SK-N-SH (cell line): Measurements from ENCODE around the gene SNIP1. TPM values are rescaled to one million over a fixed set of nuclear protein-coding genes. Genes with fewer than 3 reads are reported as not detected.

ENCODE experiments used
- CTCF ChIA-PET: fragments of 300-600, 350-600 bp; formaldehyde crosslinking; extraction: SDS; loops from one replicate; lab custom pipeline; 2021; lab: Yijun Ruan, JAX
- POLR2A ChIA-PET: fragments of 350-600 bp; sonication (Branson Sonifier 250); formaldehyde crosslinking; extraction: SDS; loops from one replicate; lab custom pipeline; 2020; ENCODE audit warnings: antibody characterized with exemption, inconsistent platforms; lab: Yijun Ruan, JAX
- DNase-seq: peaks from one replicate; pipeline ENCODE4 v3.0.0; 2012
- H2AFZ ChIP-seq: fragments of 200-600 bp; sonication (generic); 2 replicates; pipeline ENCODE4 v1.8.1; 2016; ENCODE audit warnings: antibody characterized with exemption, mild to moderate bottlenecking, low read depth
- H3F3A ChIP-seq: fragments of 200-600 bp; sonication (generic); replicated peaks from 2 replicates; pipeline ENCODE3; 2016; ENCODE audit warnings: antibody characterized with exemption, mild to moderate bottlenecking; ENCODE audit not compliant: insufficient read depth
- H3K27ac ChIP-seq, 2 experiments: fragments of 200-500 bp in 1 of 2; fragments of 200-600 bp in 1 of 2; sonication (Bioruptor generic) in 1 of 2; sonication (generic), shearing (Covaris generic) in 1 of 2; 2 replicates each; pipeline versions ENCODE4 v1.5.1 to v1.6.1; 2014 to 2016; ENCODE audit warnings: low read depth in 2 of 2, inconsistent platforms in 1 of 2, low read length in 1 of 2, mild to moderate bottlenecking in 1 of 2, mixed read lengths in 1 of 2
- H3K27me3 ChIP-seq: fragments of 200-600 bp; sonication (generic), shearing (Covaris generic); 2 replicates; pipeline ENCODE4 v1.6.1; 2016; ENCODE audit warnings: mixed run types; ENCODE audit not compliant: insufficient read depth
- H3K36me3 ChIP-seq, 2 experiments: fragments of 200-500 bp in 1 of 2; fragments of 200-600 bp in 1 of 2; sonication (Bioruptor generic) in 1 of 2; sonication (generic) in 1 of 2; replicated peaks in 1 of 2; 2 replicates each; pipeline versions ENCODE3 to v1.5.1; 2014 to 2016; ENCODE audit warnings: low read length in 1 of 2, mild to moderate bottlenecking in 1 of 2; ENCODE audit not compliant: insufficient read depth in 2 of 2, control insufficient read depth in 1 of 2
- H3K4me1 ChIP-seq, 2 experiments: fragments of 200-500 bp in 1 of 2; fragments of 200-600 bp in 1 of 2; sonication (Bioruptor generic) in 1 of 2; sonication (generic), shearing (Covaris generic) in 1 of 2; 2 replicates each; pipeline versions ENCODE4 v1.5.1 to v1.6.1; 2014 to 2016; ENCODE audit warnings: low read depth in 1 of 2, low read length in 1 of 2, mixed run types in 1 of 2; ENCODE audit not compliant: insufficient read depth in 2 of 2, control insufficient read depth in 1 of 2
- H3K4me2 ChIP-seq: fragments of 200-600 bp; sonication (generic), shearing (Covaris generic); 2 replicates; pipeline ENCODE4 v1.6.1; 2017; ENCODE audit warnings: mixed run types
- H3K4me3 ChIP-seq, 2 experiments: fragments of 200-500 bp in 1 of 2; fragments of 200-600 bp in 1 of 2; sonication (Bioruptor generic) in 1 of 2; sonication (generic), shearing (Covaris generic) in 1 of 2; 2 replicates each; pipeline versions ENCODE4 v1.5.1 to v1.8.1; 2014 to 2016; ENCODE audit warnings: low read depth in 2 of 2, inconsistent platforms in 1 of 2, low read length in 1 of 2, mild to moderate bottlenecking in 1 of 2, mixed read lengths in 1 of 2, moderate library complexity in 1 of 2
- H3K79me2 ChIP-seq: fragments of 200-600 bp; sonication (generic); 2 replicates; pipeline ENCODE4 v1.8.1; 2017; ENCODE audit warnings: mild to moderate bottlenecking; ENCODE audit not compliant: insufficient read depth
- H3K9ac ChIP-seq: fragments of 200-600 bp; sonication (generic); 2 replicates; pipeline ENCODE4 v1.6.1; 2017; ENCODE audit warnings: mixed run types
- H3K9me2 ChIP-seq: fragments of 200-600 bp; sonication (generic); 2 replicates; pipeline ENCODE4 v1.6.1; 2017; ENCODE audit warnings: mixed run types
- H3K9me3 ChIP-seq: fragments of 200-600 bp; sonication (generic); 2 replicates; pipeline ENCODE4 v1.6.1; 2017; ENCODE audit warnings: mixed run types, mild to moderate bottlenecking, moderate library complexity
- H4K20me1 ChIP-seq: fragments of 200-600 bp; sonication (generic); 2 replicates; pipeline ENCODE4 v1.6.1; 2017; ENCODE audit warnings: mild to moderate bottlenecking, mixed run types; ENCODE audit not compliant: insufficient read depth
- CHD2 ChIP-seq: fragments of 150-350 bp; IDR thresholded peaks from 2 replicates; pipeline ENCODE4 v1.6.1; 2018; ENCODE audit warnings: low read length; ENCODE audit not compliant: partially characterized antibody
- FOXM1 ChIP-seq: IDR thresholded peaks from 2 replicates; pipeline ENCODE4 v1.4.0; 2012; ENCODE audit warnings: low read depth, mild to moderate bottlenecking
- GATA2 ChIP-seq: sonication (generic); formaldehyde crosslinking; IDR thresholded peaks from 2 replicates; pipeline ENCODE4 v1.5.0; 2020; ENCODE audit warnings: mild to moderate bottlenecking, missing genetic modification reagents
- MXI1 ChIP-seq: IDR thresholded peaks from 2 replicates; pipeline ENCODE4 v1.6.1; 2012; ENCODE audit warnings: mild to moderate bottlenecking, low read depth, low read length, improper control_type of control experiment
- NFIC ChIP-seq: IDR thresholded peaks from 2 replicates; pipeline ENCODE4 v1.4.0; 2012; ENCODE audit warnings: borderline replicate concordance
- POLR2AphosphoS5 ChIP-seq: IDR thresholded peaks from 2 replicates; pipeline ENCODE4 v1.6.1; 2012; ENCODE audit warnings: low read depth, low read length
- RCOR1 ChIP-seq: fragments of 150-350 bp; IDR thresholded peaks from 2 replicates; pipeline ENCODE4 v1.6.1; 2017; ENCODE audit warnings: antibody characterized with exemption, low read length
- RXRA ChIP-seq: IDR thresholded peaks from 2 replicates; pipeline ENCODE4 v1.4.0; 2012; ENCODE audit warnings: low read depth, mild to moderate bottlenecking, borderline replicate concordance
- SIN3A ChIP-seq: IDR thresholded peaks from 2 replicates; pipeline ENCODE4 v1.6.1; 2012; ENCODE audit warnings: low read depth, mild to moderate bottlenecking, low read length, moderate library complexity, borderline replicate concordance
- YY1 ChIP-seq: IDR thresholded peaks from 2 replicates; pipeline ENCODE4 v1.4.0; 2012; ENCODE audit warnings: low read depth, mild to moderate bottlenecking
- WGBS: methylation state at CpG from one replicate; pipeline ENCODE4 v1.1.6; 2017; ENCODE audit warnings: low lambda C conversion rate; 5-methylcytosine and 5-hydroxymethylcytosine counted together
- polyA plus RNA-seq, 3 experiments: library from polyadenylated mRNA; depleted of rRNA; stranded (reverse); fragments of >200 nt; gene quantifications; 2 replicates each; pipeline ENCODE4 v1.2.3, GENCODE V29; 2012
- TF ChIP-seq, protein P1 (sequence below): fragments of 200-600 bp; sonication (generic); IDR thresholded peaks from 2 replicates; pipeline ENCODE4 v1.6.1; 2017; ENCODE audit warnings: antibody characterized with exemption, mild to moderate bottlenecking, moderate library complexity
- TF ChIP-seq, protein P2 (sequence below): IDR thresholded peaks from 2 replicates; pipeline ENCODE4 v1.4.0; 2012; ENCODE audit warnings: low read depth, borderline replicate concordance
- TF ChIP-seq, protein P3 (sequence below): IDR thresholded peaks from 2 replicates; pipeline ENCODE4 v1.6.1; 2012; ENCODE audit warnings: mild to moderate bottlenecking, low read depth, low read length, moderate library complexity
- TF ChIP-seq, protein P4 (sequence below): IDR thresholded peaks from 2 replicates; pipeline ENCODE4 v1.4.0; 2012; ENCODE audit warnings: low read depth

Gene SNIP1
- polyA plus RNA-seq, 1 of the 3 experiments (the other 2 are of a cell fraction): 10.2 TPM

DNA sequence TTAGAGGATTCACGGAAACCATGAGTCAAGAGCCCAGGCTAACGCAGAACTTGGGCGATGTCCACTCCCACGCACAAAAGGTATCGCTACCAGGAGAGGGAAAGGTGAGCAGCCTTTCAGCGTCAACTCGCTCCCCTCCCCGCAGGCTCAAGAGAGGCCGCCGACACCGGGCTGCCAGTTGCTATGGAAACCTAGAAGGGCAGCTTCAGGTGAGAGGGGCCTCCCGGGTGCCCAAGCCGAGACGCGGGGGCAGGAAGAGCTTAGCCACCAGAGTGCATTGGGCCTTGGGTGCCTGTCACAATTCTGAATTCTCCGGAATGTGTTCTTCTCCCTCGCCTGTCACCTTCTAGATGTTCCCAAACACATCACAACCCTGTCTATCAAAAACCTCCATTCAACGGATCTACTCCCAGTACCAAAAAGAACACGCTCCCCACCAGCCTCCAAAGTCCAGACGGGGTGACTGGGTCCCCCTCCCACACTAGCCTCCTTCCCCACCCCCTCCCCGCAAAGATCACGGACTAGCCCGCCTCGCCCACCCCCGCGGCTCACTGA is 40.2 kb downstream of the SNIP1 start:
- peak; percentile 44 for DNase-seq
- H4K20me1 ChIP-seq: peaks cover 7% of the 10 kb centered on the region; the same call in 1 of the 2 replicates
- peak overlapping the region; percentile 90 for H3K4me2 ChIP-seq
- H3K4me3 ChIP-seq: peak overlapping the region; percentile 83 to 96
- H3K27ac ChIP-seq: peak overlapping the region in 1 of 2 experiments; percentile 94; a peak in 2 of 4 replicates
- H2AFZ ChIP-seq: no peak overlapping the region
- POLR2A ChIA-PET: interaction anchor here (1.0 to 1.4 kb wide), 5 partner anchors 15 to 42 kb away, joined by 3 to 5 read pairs (median 4); no protein-coding TSS in a partner anchor
- no peaks in the 10 kb centered on the region for H3K9me3 ChIP-seq
- H3F3A ChIP-seq: peaks cover 6% of the 10 kb centered on the region
- peak overlapping the region; percentile 95 for H3K9ac ChIP-seq
- H3K4me1 ChIP-seq: peaks cover 0 to 15% of the 10 kb centered on the region in 2 experiments; a peak in 1 of 4 replicates
- H3K9me2 ChIP-seq: no peaks in the 10 kb centered on the region
- H3K27me3 ChIP-seq: no peaks in the 10 kb centered on the region
- peaks cover 47% of the 10 kb centered on the region for H3K79me2 ChIP-seq
- H3K36me3 ChIP-seq: peaks cover 16 to 20% of the 10 kb centered on the region in 2 experiments
- TF ChIP-seq SIN3A (peak; percentile 48; the same call in 1 of the 2 replicates), YY1 (no peak)
- WGBS: 6% methylated on average over 24 of the region's 26 CpGs
- CTCF ChIA-PET: interaction anchor here (0.6 to 4.8 kb wide), 28 partner anchors 8 to 1114 kb away, joined by 3 to 38 read pairs (median 4); partner anchors contain the start of genes RSPO1 and ZC3H12A

DNA sequence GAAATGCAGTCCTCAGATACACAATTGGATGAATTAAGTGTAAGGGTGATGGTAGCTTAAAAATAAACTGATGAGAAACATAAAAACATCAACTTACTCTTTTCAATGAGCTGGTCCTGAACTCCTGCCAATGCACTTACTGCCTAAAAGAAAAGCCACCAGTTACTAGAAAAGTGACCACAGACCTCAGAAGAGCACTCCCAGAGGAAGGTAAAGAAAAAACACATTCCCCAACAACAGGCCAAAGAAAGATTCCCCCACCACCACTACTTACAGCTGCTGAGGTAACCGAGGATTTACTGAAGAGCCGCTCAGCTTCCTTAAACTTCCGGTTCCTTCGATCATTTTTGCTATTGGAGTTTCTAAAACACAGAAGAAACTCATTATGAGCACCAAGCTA is 44.9 kb downstream of the SNIP1 start:
- 88% methylated on average over 4 of the region's 4 CpGs for WGBS
- ChIA-PET CTCF (interaction anchor here (1.0 to 3.9 kb wide), 9 partner anchors 8 to 55 kb away, joined by 3 to 24 read pairs (median 4); no protein-coding TSS in a partner anchor), POLR2A (no interaction called here)
- peaks cover 7% of the 10 kb centered on the region; the same call in 1 of the 2 replicates for H4K20me1 ChIP-seq
- no peak overlapping the region for H3K9ac ChIP-seq
- H3K9me2 ChIP-seq: no peaks in the 10 kb centered on the region
- no peaks in the 10 kb centered on the region for H3K27me3 ChIP-seq
- TF ChIP-seq, protein P1, sequence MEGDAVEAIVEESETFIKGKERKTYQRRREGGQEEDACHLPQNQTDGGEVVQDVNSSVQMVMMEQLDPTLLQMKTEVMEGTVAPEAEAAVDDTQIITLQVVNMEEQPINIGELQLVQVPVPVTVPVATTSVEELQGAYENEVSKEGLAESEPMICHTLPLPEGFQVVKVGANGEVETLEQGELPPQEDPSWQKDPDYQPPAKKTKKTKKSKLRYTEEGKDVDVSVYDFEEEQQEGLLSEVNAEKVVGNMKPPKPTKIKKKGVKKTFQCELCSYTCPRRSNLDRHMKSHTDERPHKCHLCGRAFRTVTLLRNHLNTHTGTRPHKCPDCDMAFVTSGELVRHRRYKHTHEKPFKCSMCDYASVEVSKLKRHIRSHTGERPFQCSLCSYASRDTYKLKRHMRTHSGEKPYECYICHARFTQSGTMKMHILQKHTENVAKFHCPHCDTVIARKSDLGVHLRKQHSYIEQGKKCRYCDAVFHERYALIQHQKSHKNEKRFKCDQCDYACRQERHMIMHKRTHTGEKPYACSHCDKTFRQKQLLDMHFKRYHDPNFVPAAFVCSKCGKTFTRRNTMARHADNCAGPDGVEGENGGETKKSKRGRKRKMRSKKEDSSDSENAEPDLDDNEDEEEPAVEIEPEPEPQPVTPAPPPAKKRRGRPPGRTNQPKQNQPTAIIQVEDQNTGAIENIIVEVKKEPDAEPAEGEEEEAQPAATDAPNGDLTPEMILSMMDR: peak; percentile 49
- TF ChIP-seq GATA2: no peak
- peaks cover 66% of the 10 kb centered on the region for H3K79me2 ChIP-seq
- no peak overlapping the region for H2AFZ ChIP-seq
- H3K4me2 ChIP-seq: no peak overlapping the region
- H3K9me3 ChIP-seq: no peaks in the 10 kb centered on the region
- no peak overlapping the region for H3K27ac ChIP-seq
- peaks cover 6% of the 10 kb centered on the region for H3F3A ChIP-seq
- H3K4me3 ChIP-seq: no peak overlapping the region
- H3K4me1 ChIP-seq: peaks cover 0 to 7% of the 10 kb centered on the region in 2 experiments; a peak in 1 of 4 replicates
- DNase-seq: peak; percentile 15
- peaks cover 24 to 57% of the 10 kb centered on the region in 2 experiments for H3K36me3 ChIP-seq

DNA sequence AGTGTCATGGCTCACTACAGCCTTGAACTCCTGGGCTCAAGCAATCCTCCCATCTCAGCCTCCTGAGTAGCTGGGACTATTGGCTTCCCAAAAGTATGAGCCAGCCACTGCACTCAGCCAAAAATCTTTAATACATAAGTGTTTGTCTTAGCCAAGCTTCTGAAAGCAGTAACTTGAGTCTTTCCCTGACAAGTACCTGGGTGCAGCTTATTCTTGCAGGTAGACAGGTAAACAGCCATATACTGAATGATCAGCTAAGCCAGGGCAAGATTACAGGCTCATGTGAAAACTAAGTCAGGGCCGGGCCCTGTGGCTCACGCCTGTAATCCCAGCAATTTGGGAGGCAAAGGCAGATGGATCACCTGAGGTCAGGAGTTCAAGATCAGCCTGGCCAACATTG is 47.4 kb downstream of the SNIP1 start:
- H3F3A ChIP-seq: peaks cover 13% of the 10 kb centered on the region
- no peaks in the 10 kb centered on the region for H3K9me2 ChIP-seq
- ChIA-PET CTCF (interaction anchor here (1.1 to 2.4 kb wide), 2 partner anchors 8 to 13 kb away, joined by 3 to 15 read pairs; partner anchors contain the start of gene MEAF6), POLR2A (no interaction called here)
- H3K36me3 ChIP-seq: peaks cover 17 to 50% of the 10 kb centered on the region in 2 experiments
- H3K79me2 ChIP-seq: peaks cover 54% of the 10 kb centered on the region
- no peaks in the 10 kb centered on the region for H3K9me3 ChIP-seq
- no CpG with 5 or more reads among the region's 2 CpGs for WGBS
- DNase-seq: no peak
- H3K4me3 ChIP-seq: no peak overlapping the region
- no peak overlapping the region for H3K27ac ChIP-seq
- no peaks in the 10 kb centered on the region for H3K27me3 ChIP-seq
- H2AFZ ChIP-seq: no peak overlapping the region
- no peak overlapping the region for H3K4me2 ChIP-seq
- no peaks in the 10 kb centered on the region for H4K20me1 ChIP-seq
- H3K9ac ChIP-seq: no peak overlapping the region
- no peaks in the 10 kb centered on the region for H3K4me1 ChIP-seq
- TF ChIP-seq CHD2 (no peak), POLR2AphosphoS5 (no peak), RCOR1 (no peak), NFIC (no peak), FOXM1 (no peak), RXRA (no peak), MXI1 (no peak)
- TF ChIP-seq, protein P2, sequence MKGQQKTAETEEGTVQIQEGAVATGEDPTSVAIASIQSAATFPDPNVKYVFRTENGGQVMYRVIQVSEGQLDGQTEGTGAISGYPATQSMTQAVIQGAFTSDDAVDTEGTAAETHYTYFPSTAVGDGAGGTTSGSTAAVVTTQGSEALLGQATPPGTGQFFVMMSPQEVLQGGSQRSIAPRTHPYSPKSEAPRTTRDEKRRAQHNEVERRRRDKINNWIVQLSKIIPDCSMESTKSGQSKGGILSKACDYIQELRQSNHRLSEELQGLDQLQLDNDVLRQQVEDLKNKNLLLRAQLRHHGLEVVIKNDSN: no peak
- TF ChIP-seq, protein P3, sequence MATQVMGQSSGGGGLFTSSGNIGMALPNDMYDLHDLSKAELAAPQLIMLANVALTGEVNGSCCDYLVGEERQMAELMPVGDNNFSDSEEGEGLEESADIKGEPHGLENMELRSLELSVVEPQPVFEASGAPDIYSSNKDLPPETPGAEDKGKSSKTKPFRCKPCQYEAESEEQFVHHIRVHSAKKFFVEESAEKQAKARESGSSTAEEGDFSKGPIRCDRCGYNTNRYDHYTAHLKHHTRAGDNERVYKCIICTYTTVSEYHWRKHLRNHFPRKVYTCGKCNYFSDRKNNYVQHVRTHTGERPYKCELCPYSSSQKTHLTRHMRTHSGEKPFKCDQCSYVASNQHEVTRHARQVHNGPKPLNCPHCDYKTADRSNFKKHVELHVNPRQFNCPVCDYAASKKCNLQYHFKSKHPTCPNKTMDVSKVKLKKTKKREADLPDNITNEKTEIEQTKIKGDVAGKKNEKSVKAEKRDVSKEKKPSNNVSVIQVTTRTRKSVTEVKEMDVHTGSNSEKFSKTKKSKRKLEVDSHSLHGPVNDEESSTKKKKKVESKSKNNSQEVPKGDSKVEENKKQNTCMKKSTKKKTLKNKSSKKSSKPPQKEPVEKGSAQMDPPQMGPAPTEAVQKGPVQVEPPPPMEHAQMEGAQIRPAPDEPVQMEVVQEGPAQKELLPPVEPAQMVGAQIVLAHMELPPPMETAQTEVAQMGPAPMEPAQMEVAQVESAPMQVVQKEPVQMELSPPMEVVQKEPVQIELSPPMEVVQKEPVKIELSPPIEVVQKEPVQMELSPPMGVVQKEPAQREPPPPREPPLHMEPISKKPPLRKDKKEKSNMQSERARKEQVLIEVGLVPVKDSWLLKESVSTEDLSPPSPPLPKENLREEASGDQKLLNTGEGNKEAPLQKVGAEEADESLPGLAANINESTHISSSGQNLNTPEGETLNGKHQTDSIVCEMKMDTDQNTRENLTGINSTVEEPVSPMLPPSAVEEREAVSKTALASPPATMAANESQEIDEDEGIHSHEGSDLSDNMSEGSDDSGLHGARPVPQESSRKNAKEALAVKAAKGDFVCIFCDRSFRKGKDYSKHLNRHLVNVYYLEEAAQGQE: no peak
- TF ChIP-seq, protein P4, sequence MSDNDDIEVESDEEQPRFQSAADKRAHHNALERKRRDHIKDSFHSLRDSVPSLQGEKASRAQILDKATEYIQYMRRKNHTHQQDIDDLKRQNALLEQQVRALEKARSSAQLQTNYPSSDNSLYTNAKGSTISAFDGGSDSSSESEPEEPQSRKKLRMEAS: no peak
